Bone marrow (tissue), 2 donors: ENCODE measurements around the gene DLST.

ENCODE experiments used
- DNase-seq, 2 donors: peaks; one replicate each; lab custom pipeline; 2025; lab: John Stamatoyannopoulos, UW

The DLST gene

DNA sequence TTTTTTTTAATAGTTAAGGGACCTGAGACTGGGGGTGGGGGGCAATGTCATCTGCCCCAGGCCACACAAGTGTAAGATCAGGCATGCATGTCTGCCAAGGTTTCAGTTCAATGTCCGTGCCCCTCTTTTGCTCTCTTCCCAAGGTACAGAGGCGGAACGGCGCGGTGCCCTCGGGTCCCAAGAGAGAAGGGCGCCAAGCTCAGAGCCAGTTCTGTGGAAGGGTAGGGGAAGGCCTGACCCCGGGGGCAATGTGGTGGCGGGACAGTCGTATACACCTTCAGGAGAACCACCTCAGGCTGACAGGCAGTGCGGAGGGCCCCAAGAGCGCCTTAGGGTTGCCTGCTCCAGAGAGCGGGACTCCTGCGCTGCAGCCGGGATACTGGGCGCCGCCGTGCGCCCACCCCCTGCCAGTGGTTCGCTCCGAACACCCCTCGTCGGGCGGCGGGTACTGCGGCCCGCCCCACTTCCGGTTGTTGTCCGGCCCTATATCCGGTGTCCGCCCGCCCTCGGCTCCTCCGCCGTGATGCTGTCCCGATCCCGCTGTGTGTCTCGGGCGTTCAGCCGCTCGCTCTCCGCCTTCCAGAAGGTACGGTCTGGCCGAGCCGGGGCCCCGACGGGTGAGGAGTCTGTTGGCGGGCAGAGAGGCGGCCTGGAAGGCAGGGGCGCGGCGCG is at the start of gene DLST:
TSS of gene DLST (plus strand) at position 486 of the 672 bp plus-strand sequence. CDS start at position 524, 38 bp downstream.
- DNase-seq = peak; percentile 68 to 86

DNA sequence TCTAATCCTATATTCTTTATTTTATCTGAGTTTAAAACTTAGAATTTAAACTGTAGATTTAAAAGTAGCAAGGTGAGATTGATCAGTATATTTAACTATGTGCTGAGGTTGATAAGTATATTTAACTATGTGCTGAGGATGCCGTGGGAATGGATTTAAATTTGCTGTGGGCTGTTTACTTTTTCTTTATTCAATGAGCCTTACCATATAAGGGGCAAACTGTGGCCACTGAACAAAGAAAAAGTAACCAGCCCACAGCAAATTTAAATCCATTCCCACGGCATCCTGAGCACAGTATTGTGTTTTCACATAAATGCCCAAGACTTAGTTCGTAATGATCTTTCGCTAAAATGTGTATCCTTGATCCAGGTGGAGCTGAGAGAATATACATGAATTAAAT is 48.9 kb upstream of the DLST start:
- no peak for DNase-seq

DNA sequence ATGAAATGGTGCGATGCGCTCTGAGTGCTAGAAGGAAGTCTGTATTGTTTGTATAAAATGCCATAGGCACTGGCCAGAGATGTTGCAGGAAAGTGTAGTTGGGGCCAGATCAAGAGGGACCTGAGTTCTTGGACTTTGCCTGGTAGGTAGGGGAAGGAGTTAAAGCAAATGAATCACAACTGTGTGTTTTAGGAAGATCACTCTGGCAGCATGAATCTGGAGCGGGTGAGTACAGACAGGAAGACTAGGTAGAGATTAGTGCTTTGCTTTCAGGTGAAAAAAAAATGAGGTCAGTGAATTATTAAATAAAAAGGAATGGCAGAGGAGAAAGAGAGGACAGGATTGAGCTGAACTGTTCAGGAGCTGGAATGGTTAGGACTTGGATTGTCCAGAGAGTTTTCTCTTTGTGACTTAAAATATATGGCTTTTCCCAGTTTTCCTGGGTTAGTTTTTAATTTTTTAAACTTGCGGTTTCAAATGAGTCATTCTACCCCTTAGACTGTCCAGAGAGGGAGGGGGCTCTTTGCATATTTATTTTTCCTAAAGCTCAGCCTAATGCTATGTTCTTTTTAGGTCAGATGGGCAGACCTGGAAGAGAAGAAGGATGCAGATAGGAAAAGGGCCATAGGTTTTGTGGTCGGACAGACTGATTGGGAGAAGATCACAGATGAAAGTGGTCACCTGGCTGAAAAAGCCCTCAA is 46.9 kb upstream of the DLST start:
- DNase-seq = no peak

DNA sequence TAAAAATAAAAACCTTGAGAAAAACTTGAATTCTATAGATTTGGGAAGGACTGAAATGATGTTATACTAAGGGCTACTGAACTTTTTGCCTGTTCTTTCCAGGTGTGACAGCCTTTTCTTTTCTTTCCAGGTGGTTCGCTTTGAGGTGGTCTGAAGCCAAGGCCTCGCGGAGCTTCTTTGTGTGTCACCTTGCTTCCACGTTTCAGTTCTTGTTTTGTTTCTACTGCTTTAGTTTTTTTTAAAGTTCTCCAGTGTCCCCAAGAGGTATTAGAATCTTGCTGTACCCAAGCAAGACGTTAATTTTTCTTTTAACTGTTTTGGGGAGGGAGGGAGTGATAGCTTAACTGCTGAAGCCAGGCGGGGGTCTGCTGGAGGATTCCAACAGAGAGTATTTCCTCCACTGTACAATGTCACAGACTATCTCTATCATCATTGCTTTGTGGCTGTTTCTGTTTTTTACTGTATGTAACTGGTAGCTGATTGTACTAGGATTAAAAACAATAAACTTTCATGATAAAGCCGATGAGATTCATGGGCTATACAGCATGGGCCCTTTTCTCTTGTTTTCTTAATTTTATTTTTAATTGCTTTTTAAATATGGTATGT is 46.0 kb upstream of the DLST start:
- no peak for DNase-seq

DNA sequence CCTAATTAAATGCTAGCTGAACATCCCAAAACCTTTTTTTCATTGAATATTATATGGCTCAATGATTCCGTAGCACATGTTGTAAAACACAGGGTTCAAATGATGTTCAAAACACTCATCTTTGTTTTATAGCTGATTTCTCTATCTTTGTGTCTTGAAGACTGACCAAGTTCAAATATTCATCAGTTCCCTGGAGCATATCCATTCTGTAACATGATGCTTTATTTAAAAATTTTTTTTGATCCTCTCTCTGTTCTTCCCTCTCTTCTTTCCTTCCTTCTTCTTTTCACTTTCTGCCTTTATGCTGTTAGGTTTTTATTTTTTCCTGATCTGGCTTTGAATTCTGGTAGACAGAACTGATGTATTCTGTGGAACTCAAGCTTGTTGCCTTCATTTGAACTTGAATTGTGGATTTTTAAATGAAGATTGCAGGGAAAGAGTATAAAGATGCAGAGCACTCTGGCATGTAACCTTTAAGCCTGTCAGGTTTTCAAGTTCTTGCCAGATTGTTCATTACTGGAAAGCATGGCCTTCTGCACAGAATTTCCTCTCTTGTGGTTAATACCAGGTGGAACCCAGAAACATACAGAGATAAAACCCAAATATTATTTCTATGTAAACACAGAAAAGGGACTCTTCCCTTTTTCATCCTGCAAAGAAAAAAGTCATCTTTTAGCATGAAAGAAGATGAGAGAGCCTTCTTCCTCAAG is 45.3 kb upstream of the DLST start:
- no peak for DNase-seq

DNA sequence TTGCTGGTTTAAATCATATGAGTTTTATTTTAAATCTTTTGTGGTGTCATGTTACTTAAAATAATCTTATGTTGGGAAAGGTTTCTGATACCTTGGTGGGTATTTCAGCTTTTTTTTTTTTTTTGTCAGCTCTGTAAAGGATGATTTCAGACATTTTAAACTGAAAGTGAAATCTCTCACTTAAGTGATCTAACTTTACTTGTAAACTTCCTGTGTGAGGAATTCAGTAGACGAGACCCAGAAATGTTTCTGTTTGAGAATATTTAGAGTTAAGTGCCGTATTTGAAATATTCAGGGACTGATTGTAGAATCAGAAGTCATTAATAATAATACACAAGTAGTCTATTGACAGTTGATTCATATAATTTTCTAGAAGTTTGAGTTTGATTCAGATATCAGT is 43.5 kb upstream of the DLST start:
- DNase-seq = peak in 1 of 2 donors; percentile 48

DNA sequence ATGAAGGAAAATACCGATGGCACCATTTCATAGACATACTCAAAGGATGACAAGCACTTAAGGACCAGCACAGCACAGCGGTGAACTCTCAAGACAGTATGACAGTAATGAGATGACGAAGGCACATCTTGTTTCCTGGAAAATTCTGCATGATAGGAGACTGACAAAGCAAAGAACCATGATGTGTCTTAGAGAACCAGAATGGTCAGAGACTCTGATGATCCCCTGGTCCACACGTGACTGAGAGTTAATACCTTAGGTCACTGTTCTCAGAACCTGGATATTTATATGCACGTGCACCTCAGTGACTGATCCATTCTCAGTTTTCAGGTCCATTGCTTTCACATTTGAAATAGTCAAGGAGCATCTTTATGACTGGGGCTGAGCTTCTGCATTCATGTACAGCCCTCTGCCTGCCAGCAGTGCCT is 41.1 kb upstream of the DLST start:
- no peak for DNase-seq

DNA sequence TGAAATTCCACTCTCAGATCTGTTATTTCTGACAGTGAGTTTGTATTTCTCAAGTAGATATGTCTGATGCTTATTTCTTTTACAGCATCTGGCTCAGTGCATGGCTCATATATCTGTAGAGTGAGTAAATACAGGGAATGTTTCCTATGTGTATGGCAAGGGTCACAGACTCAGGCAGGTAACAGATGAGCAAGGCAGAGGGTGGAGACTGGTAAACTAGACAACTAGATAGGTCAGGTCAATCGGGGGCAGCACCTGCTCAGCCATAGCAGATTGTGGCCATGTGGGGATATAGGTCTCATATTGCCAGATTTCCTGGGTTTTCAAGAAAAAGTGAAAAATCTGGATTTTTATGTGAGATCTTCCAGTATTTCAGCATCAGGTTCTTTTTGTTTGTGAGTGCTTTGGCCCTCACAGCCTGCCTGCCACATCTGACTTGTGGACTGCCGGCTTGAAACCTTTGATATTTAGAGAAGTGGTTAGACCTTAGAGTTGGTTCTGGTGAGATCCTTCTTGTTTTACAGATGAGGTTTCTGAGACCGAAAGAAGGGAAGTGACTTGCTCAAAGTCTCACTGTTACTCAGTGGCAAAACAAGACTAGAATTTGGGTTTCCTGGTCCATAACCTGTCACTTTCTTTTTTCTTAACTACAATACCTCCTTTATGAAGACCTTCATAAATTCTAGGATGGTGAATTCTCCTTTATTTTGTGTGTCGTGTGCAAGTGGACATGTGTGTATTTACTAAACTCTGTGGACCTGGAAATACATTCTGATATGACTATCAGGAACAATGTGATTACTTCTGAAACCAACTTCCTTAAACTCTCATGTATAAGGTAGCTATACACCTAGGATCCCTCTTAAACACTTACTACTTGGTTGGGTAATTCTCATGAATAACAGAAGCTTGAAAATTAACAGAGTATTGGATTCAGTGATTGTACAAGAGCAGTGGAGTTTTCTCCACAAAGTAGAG is 40.2 kb upstream of the DLST start:
- peak in 1 of 2 donors; percentile 84 for DNase-seq

DNA sequence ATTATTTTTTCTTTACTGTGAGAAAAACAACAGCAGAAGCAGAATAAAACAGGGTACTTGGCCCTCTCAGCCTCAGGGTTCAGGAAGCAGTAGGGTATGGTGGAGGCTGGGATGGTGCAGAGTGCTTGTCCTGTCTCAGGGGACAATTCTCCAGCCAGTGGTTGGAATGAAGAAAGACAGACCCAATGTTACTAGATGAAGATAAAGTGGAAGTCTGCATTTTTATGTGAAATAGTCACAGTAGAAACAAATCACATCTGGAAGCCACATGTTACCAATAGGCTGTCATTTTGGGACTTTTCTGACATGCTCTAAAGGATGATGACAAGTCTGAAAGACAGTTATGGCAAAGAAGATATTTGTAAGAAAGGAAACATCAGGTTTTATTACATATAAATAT is 38.1 kb upstream of the DLST start:
- DNase-seq = no peak

DNA sequence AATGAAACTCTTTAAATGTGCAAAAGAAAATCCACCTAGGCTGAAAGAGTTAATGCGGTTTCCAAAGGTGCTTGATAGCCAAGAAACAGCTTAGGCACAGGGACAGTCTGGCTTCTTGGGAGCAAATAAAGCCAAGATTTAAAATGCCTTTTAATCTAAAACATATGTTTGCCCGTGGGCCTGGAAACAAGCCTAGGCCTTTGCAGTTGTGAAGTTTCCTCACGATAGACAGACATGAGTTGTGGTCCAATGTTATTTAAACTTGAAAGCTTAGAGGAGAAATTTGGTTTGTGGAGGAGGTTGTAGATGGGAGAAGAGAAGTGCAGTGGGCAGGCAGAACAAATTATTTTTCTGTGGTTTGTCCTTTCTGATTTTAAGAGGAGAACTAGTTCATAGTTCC is 35.5 kb upstream of the DLST start:
- no peak for DNase-seq

DNA sequence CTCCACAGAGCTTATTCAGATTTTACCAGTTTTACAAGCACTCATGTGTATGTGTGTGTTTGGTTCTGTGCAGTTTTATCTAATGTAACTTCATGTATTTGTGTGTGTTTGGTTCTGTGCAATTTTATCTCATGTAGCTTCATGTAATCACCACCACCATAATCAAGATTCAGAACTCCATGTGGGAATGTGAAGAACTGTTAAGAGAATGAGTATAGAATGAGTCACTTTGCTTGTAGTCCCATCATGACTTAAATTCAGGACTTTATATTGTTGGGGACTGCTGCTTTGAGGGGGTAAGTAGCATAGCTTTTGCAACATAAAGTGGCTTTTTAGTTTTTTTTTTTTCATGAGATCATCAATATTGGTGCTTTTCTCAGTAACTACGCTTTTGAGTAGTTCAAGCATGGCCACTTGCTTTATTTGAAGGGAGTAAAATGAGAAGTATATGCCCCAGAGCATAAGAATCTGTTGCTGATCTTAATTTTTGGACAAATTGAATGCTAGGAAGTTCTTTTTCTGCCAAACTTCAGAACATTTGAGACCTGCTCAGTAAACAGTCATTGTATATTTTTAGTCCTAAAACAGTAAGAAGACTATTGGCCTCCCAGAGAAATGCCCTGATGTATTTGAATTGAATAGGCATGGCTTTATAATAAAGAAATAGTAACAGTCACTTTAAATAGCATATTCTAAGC is 34.6 kb upstream of the DLST start:
- DNase-seq = no peak

DNA sequence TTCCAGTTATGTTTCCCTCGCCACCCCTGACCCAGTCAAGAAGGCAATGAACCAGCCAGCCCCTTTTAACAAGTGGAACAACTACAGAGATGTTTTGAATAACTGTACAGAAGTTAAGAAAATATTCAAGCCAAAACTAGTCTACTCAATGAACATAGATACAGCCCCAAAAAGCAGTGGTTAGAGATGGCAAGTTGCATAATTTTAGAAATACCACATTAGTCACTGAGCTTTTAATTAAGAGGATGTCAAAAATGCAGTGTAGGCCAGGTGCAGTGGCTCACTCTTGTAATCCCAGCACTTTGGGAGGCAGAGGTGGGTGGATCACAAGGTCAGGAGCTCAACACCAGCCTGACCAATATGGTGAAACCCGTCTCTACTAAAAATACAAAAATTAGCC is 32.9 kb upstream of the DLST start:
- no peak for DNase-seq

DNA sequence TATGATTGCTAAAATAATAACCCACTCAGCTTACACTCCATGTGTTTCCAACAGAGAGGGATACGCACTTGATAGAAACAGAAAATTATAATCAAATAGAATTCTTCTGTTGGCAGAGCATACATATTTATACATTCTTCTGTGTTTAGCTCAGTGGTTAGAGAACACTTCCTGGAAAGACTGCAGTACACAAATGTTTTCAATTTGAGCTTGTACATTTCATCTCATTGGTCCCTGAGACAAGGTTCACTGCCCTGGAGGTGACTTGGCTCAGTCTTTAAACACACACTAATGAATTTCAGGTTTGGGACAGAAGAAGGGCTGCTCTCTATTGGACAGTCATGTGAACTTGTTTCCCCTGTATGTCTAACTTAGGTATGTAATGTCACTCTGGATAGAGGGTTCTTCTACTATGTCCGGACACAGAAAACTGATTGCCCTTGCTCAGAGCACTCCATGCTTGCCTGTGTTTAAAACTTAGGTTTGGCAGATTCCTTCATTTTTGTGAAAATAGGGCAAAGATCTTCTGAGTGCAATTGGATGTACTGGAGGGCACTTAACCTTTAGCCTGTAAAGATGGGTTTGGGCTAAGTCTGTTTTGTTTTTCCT is 28.7 kb upstream of the DLST start:
- DNase-seq = no peak

DNA sequence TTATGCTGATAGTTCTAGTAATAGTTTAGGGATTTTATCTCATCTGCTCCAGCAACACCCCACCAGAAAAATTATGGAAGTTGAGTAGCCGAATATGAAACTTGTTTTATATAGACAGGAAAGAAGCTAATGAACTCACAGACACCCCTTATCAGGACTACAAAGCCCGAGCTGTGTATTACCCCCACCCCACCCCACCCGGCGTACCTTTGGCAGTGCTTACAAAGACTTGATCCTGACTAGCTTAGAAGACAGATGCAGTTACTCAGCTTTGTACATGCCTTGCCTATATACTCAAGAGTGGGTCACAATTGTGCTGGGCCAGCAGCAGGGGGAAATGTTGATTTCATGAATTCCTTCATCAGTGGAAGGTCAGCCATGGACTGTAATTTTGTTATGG is 28.1 kb upstream of the DLST start:
- DNase-seq = no peak

DNA sequence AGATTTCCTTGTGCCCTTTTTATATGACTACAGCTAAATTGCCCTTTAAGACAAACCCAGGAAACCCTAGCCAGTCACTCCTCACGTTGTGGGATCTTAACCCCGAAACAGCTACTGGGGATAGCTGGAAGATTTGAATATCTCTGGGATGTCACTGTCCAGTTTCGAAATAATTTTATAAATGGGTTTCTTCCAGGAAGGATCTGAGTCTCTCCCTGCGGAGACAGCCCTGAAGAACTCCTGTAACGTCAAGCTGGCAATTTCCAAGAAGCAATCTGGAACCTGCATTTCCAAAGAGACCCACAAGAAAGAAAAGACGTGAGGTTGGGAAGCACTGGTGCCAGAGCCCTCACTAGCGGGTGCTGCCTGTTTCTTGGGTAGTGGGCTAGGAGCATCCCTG is 26.7 kb upstream of the DLST start:
- DNase-seq = no peak

DNA sequence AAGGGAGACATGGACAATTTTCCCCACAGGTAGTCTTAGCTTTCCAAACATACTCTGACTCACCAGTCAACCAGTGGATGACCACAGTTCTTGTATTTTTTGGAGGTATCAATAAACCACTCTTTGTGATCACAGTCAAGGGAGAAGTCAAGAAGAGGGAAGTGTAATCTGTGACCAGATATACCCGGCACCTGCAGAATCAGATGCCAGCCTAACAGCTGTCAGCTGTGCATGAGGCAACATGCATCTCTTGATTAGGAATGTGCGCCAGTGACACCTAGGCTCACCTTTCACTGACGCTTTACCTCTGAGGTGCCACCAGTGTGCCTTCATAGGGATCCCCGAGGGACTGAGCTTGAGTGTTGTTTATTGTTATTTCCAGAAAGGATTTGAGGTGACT is 25.8 kb upstream of the DLST start:
- no peak for DNase-seq

DNA sequence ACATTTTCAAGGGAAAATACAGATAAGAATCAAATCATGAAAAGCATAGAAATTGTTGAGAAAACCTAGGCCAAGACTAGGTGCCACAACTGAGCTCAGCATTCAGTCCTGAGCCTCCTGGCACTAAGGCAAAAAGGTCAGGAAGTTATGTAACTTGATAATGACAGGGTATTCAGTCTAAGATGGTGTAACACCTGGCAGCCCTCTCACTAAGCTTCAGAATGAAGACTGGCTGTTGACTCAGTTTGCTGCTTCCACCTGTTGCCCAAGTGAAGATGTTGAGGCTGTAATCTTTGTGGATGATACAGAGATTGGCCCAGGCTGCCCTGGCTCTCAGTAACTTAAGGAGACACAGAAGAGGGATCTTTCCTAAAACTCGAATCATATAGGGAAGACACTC is 25.4 kb upstream of the DLST start:
- no peak for DNase-seq

DNA sequence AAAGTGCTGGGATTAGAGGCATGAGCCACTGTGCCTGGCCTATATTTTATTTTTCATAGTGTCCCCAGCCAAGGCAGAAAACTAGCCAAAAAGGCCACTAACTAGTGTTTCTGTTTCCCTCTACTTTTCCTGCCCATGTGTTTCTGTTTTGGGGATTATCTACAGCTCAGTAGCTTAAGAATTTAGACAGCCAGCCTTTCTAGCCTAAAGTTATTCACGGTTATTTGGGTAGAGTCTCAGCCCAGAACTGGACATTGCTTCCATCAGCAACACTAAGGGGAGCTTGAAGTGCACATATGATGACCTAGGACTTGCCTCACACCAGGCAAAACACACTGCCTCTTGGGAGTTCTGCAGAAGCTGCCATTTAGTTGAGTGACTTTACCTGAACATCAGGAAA is 23.7 kb upstream of the DLST start:
- DNase-seq = no peak

DNA sequence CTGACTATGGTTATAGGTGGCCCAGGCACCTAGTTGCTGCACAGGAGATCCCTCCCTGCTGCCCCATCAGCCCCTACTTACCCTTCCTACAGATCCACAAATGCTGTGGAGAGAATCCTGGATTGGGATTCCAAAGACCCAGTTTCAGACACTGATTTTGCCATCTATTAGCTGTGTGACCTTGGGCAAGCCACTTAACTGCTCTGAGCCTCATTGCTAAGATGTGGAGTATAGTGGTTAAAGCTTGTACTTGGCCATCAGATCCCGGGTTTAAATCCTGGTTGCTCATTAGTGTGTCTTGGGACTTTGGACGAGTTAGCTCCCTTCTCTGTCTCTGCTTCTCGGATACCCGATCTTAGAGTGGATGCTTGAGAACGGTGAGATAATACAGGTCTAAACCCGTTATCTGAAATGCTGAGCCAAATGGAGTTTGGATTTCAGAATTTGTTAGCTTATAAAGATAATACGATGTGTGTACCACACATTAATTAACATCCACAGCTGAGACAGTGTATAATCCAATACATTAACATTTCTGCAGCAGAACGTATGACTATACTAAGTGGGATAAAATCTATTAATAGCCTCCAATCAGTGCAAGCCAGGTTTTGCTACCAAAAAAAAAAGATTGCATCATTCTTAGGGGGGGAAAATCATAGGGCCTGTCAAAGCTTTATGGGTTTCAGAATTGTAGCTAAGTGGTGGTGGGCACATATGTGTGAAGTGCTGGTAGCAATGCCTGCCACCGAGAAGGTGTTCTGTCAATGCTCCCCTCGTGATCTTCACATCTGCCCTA is 21.8 kb upstream of the DLST start:
- DNase-seq = no peak
